HepG2 (cell line): ENCODE data around the gene EPO. TPM values are rescaled to one million over a fixed set of nuclear protein-coding genes. Genes with fewer than 3 reads are reported as not detected.

Experiments used
- CBFB ChIP-seq: sonication (generic); formaldehyde crosslinking; IDR thresholded peaks from 2 replicates; pipeline ENCODE4 v1.4.0; 2020; ENCODE audit warnings: missing genetic modification reagents
- CBX1 ChIP-seq: IDR thresholded peaks from one replicate; pipeline ENCODE4 v1.6.1; 2016; ENCODE audit warnings: antibody characterized with exemption, low read depth
- CREB3 ChIP-seq: sonication (generic); formaldehyde crosslinking; IDR thresholded peaks from 2 replicates; pipeline ENCODE4 v1.5.0; 2020; ENCODE audit warnings: missing genetic modification reagents
- EEA1 ChIP-seq: sonication (generic); formaldehyde crosslinking; IDR thresholded peaks from 2 replicates; pipeline ENCODE4 v1.5.1; 2020; ENCODE audit warnings: mild to moderate bottlenecking, missing genetic modification reagents, borderline replicate concordance
- EED ChIP-seq: sonication (generic); formaldehyde crosslinking; IDR thresholded peaks from 2 replicates; pipeline ENCODE4 v1.5.0; 2020; ENCODE audit warnings: mild to moderate bottlenecking, missing genetic modification reagents
- FOXK2 ChIP-seq: fragments of 450-650 bp; IDR thresholded peaks from 2 replicates; pipeline ENCODE4 v1.6.1; 2016
- GRHL1 ChIP-seq: sonication (generic); formaldehyde crosslinking; conservative IDR thresholded peaks from 2 replicates; pipeline ENCODE4 v1.8.0; 2022; ENCODE audit warnings: missing genetic modification reagents
- GTF2F1 ChIP-seq: fragments of 150-350 bp; IDR thresholded peaks from 2 replicates; pipeline ENCODE4 v1.6.1; 2014; ENCODE audit warnings: low read length
- HMG20B ChIP-seq: conservative IDR thresholded peaks from 2 replicates; pipeline ENCODE4 v1.6.1; 2016; ENCODE audit warnings: missing genetic modification reagents, missing compliant biosample characterization
- HMGXB4 ChIP-seq, 2 experiments: sonication (generic) in 1 of 2; formaldehyde crosslinking in 1 of 2; IDR thresholded peaks; 2 replicates each; pipeline versions ENCODE4 v1.4.0 to v1.6.1; 2018 to 2020; ENCODE audit warnings: missing genetic modification reagents in 2 of 2, borderline replicate concordance in 1 of 2, low read depth in 1 of 2, mild to moderate bottlenecking in 1 of 2, missing biosample characterization in 1 of 2
- HOXA3 ChIP-seq: sonication (generic); formaldehyde crosslinking; IDR thresholded peaks from 2 replicates; pipeline ENCODE4 v1.5.0; 2020; ENCODE audit warnings: missing genetic modification reagents
- KDM1A ChIP-seq: IDR thresholded peaks from 2 replicates; pipeline ENCODE4 v1.6.1; 2016; ENCODE audit warnings: missing compliant biosample characterization
- KDM2A ChIP-seq: sonication (generic); formaldehyde crosslinking; IDR thresholded peaks from 2 replicates; pipeline ENCODE4 v1.4.0; 2020; ENCODE audit warnings: low read depth, missing genetic modification reagents, borderline replicate concordance
- NAIF1 ChIP-seq: sonication (generic); formaldehyde crosslinking; IDR thresholded peaks from 2 replicates; pipeline ENCODE4 v1.5.0; 2020; ENCODE audit warnings: mild to moderate bottlenecking, missing genetic modification reagents, borderline replicate concordance
- RBFOX2 ChIP-seq: fragments of 200-400 bp; formaldehyde crosslinking; IDR thresholded peaks from 2 replicates; pipeline ENCODE4 v1.6.1; 2017; ENCODE audit warnings: low read depth, mild to moderate bottlenecking, low read length
- SATB2 ChIP-seq: sonication (generic); formaldehyde crosslinking; IDR thresholded peaks from 2 replicates; pipeline ENCODE4 v1.5.0; 2020; ENCODE audit warnings: missing genetic modification reagents
- TEAD2 ChIP-seq: sonication (generic); formaldehyde crosslinking; IDR thresholded peaks from 2 replicates; pipeline ENCODE4 v1.9.0; 2021; ENCODE audit warnings: missing genetic modification reagents
- TEF ChIP-seq: sonication (generic); formaldehyde crosslinking; IDR thresholded peaks from 2 replicates; pipeline ENCODE4 v1.5.0; 2020; ENCODE audit warnings: missing genetic modification reagents
- THAP7 ChIP-seq: sonication (generic); formaldehyde crosslinking; IDR thresholded peaks from 2 replicates; pipeline ENCODE4 v1.8.1; 2023; ENCODE audit warnings: mild to moderate bottlenecking, missing genetic modification reagents
- THAP8 ChIP-seq: sonication (generic); formaldehyde crosslinking; IDR thresholded peaks from 2 replicates; pipeline ENCODE4 v1.5.1; 2020; ENCODE audit warnings: missing genetic modification reagents, mild to moderate bottlenecking, borderline replicate concordance
- WIZ ChIP-seq: sonication (generic); formaldehyde crosslinking; IDR thresholded peaks from 2 replicates; pipeline ENCODE4 v1.5.1; 2020; ENCODE audit warnings: mild to moderate bottlenecking, missing genetic modification reagents
- ZFP36L1 ChIP-seq: sonication (generic); formaldehyde crosslinking; IDR thresholded peaks from 2 replicates; pipeline ENCODE4 v1.8.0; 2022; ENCODE audit warnings: mild to moderate bottlenecking, missing genetic modification reagents, moderate library complexity
- ZNF225 ChIP-seq: sonication (generic); formaldehyde crosslinking; IDR thresholded peaks from 2 replicates; pipeline ENCODE4 v1.4.0; 2020; ENCODE audit warnings: mild to moderate bottlenecking, missing genetic modification reagents
- ZNF382 ChIP-seq: sonication (generic); formaldehyde crosslinking; IDR thresholded peaks from 2 replicates; pipeline ENCODE4 v1.5.0; 2020; ENCODE audit warnings: missing genetic modification reagents, mild to moderate bottlenecking, borderline replicate concordance
- ZNF703 ChIP-seq: sonication (generic); formaldehyde crosslinking; IDR thresholded peaks from 2 replicates; pipeline ENCODE4 v1.5.1; 2020; ENCODE audit warnings: missing genetic modification reagents, mild to moderate bottlenecking, moderate library complexity, borderline replicate concordance
- ZNF792 ChIP-seq: IDR thresholded peaks from 2 replicates; pipeline ENCODE4 v1.6.1; 2016
- polyA plus RNA-seq, 8 experiments: library from polyadenylated mRNA; depleted of rRNA in 3 of 8; stranded (reverse) in 7 of 8; unstranded in 1 of 8; fragments of >200 nt; fragmentation: Illumina TruSeq in 4 of 8; extraction: Trizol in 4 of 8; gene quantifications; 2 replicates each; pipeline versions ENCODE4 v1.2.1 to v1.2.3, GENCODE V29; 2011 to 2016; ENCODE audit warnings: low read depth in 4 of 8, missing spikeins in 1 of 8, mixed read lengths in 1 of 8; ENCODE audit not compliant: insufficient read depth in 1 of 8
- total RNA-seq, 5 experiments: library from RNA; depleted of rRNA; stranded (reverse); fragments of >200 nt; fragmentation: Illumina TruSeq; extraction: Trizol; gene quantifications; 2 replicates each; pipeline ENCODE4 v1.2.3, GENCODE V29; 2016; ENCODE audit warnings: low read depth in 1 of 5

Gene EPO
- total and polyA plus RNA-seq, 2 of the 13 experiments (the other 11 are each of a cell fraction or from before 2014, with no cell fraction given), result 10.3 to 25.7 TPM

GRCh38 chr7:100706672-100707311, 13.5 kb upstream of the EPO start (continued):
- no peak for TF ChIP-seq HMGXB4 (CRISPR knock-in tag; IDR thresholded peaks at IDR 0.05; ENCODE audit: borderline replicate concordance in 1 of 2, low read depth in 1 of 2)
- no peak for TF ChIP-seq ZNF703 (CRISPR knock-in tag)
- TF ChIP-seq HMG20B, result no peak
- TF ChIP-seq TEAD2 (CRISPR knock-in tag), result no peak
- TF ChIP-seq NAIF1 (CRISPR knock-in tag), result no peak
- no peak for TF ChIP-seq KDM1A (CRISPR knock-in tag)
- TF ChIP-seq CBX1, result no peak
- TF ChIP-seq FOXK2, result 0 out of 2 replicates have a peak, but pooled peaks have one; percentile 14
- no peak for TF ChIP-seq THAP8 (CRISPR knock-in tag)
- TF ChIP-seq RBFOX2, result 0 out of 2 replicates have a peak, but pooled peaks have one; percentile 22
- TF ChIP-seq WIZ, result no peak
- TF ChIP-seq ZNF225 (CRISPR knock-in tag), result no peak
- TF ChIP-seq GTF2F1, result no peak
- TF ChIP-seq THAP7 (CRISPR knock-in tag), result no peak
- peak; percentile 65; the same call in 1 of the 2 replicates for TF ChIP-seq CREB3 (CRISPR knock-in tag)
- TF ChIP-seq ZNF382 (CRISPR knock-in tag), result no peak
- TF ChIP-seq EED (CRISPR knock-in tag), result no peak
- TF ChIP-seq CBFB, result no peak
- TF ChIP-seq ZNF792 (CRISPR knock-in tag), result no peak
- TF ChIP-seq KDM2A (CRISPR knock-in tag), result no peak
- peak; percentile 37; the same call in 1 of the 2 replicates for TF ChIP-seq HOXA3 (CRISPR knock-in tag)
- no peak for TF ChIP-seq ZFP36L1
- TF ChIP-seq TEF (CRISPR knock-in tag), result no peak
- no peak for TF ChIP-seq EEA1 (CRISPR knock-in tag)
- TF ChIP-seq SATB2 (CRISPR knock-in tag), result no peak
- no peak for TF ChIP-seq GRHL1 (CRISPR knock-in tag)
